Activated T-cell treated with anti-CD3 and anti-CD28 coated beads, Interleukin-2, amount 50 U/mL, for 24 hours (primary cell): ENCODE results near the gene INSIG1.

Experiments used
- DNase-seq: peaks from one replicate; pipeline ENCODE4 v3.0.0-alpha.2; 2020
- H3K27ac Mint-ChIP-seq: 2 replicates; pipeline ENCODE4 v1.8.0; 2020; ENCODE audit warnings: mild to moderate bottlenecking, mixed read lengths
- H3K27me3 Mint-ChIP-seq: 2 replicates; pipeline ENCODE4 v1.8.0; 2020; ENCODE audit warnings: mixed read lengths
- H3K36me3 Mint-ChIP-seq: 2 replicates; pipeline ENCODE4 v1.8.0; 2020; ENCODE audit warnings: low read depth, mixed read lengths
- H3K4me1 Mint-ChIP-seq: 2 replicates; pipeline ENCODE4 v1.8.0; 2020; ENCODE audit warnings: low read depth, mixed read lengths
- H3K4me3 Mint-ChIP-seq: 2 replicates; pipeline ENCODE4 v1.8.0; 2020; ENCODE audit warnings: mild to moderate bottlenecking, moderate library complexity, mixed read lengths
- H3K9me3 Mint-ChIP-seq: 2 replicates; pipeline ENCODE4 v1.8.0; 2020; ENCODE audit warnings: mixed read lengths

Gene INSIG1

GRCh38 chr7:155358948-155359712, 61.5 kb downstream of the INSIG1 start:
- Mint-ChIP-seq H3K9me3 (no peaks in the 10 kb centered on the region), H3K4me1 (no peaks in the 10 kb centered on the region)

More at GRCh38 chr7:155358948-155359712, 61.5 kb downstream of the INSIG1 start:
- DNase-seq: no peak
- Mint-ChIP-seq H3K27ac (no peak overlapping the region), H3K27me3 (peaks cover 66% of the 10 kb centered on the region), H3K36me3 (no peaks in the 10 kb centered on the region), H3K4me3 (no peak overlapping the region)
